Endothelial cell of umbilical vein (primary cell): ENCODE results near the gene INPP4B. TPM values are rescaled to one million over a fixed set of nuclear protein-coding genes. Genes with fewer than 3 reads are reported as not detected.

Experiments
- BruUV-seq: library from RNA; stranded (reverse); fragments of 400-500 nt; replicated peaks from 2 replicates; lab custom pipeline; 2021; lab: Mats Ljungman, UMichigan
- CTCF ChIA-PET: fragments of 300-600, 350-600 bp; sonication (Branson Sonifier 250); formaldehyde crosslinking; loops from one replicate; lab custom pipeline; 2021; ENCODE audit warnings: antibody characterized with exemption, inconsistent platforms; lab: Charles Lee
- POLR2A ChIA-PET: fragments of 300-600, 350-600 bp; sonication (Branson Sonifier 250); formaldehyde crosslinking; loops from one replicate; lab custom pipeline; 2021; ENCODE audit warnings: antibody characterized with exemption, inconsistent platforms; lab: Charles Lee
- DNase-seq: peaks from one replicate; pipeline ENCODE4 v3.0.0-alpha.2; 2011; ENCODE audit warnings: low read depth, low spot score
- FAIRE-seq: peaks from 2 replicates; lab custom pipeline; 2011; peaks lifted over from hg19 to GRCh38; lab: Jason Lieb, UNC
- H2AFZ ChIP-seq: 2 replicates; pipeline ENCODE4 v1.6.0; 2012; ENCODE audit warnings: low read depth, low read length, control low read depth, inconsistent platforms
- H3K27ac ChIP-seq: 2 replicates; pipeline ENCODE4 v1.5.1; 2011; ENCODE audit warnings: low read depth, mild to moderate bottlenecking, control low read depth, low read length, moderate library complexity; ENCODE audit not compliant: insufficient read depth
- H3K27me3 ChIP-seq, 2 experiments: 2 replicates each; pipeline versions ENCODE4 v1.6.0 to v1.6.1; 2011; ENCODE audit warnings: low read length in 2 of 2, mixed read lengths in 1 of 2; ENCODE audit not compliant: control insufficient read depth in 2 of 2, insufficient read depth in 2 of 2
- H3K36me3 ChIP-seq, 2 experiments: 2 replicates in 1 of 2; 3 replicates in 1 of 2; pipeline ENCODE4 v1.5.1; 2011; ENCODE audit warnings: low read length in 2 of 2, mild to moderate bottlenecking in 1 of 2, moderate library complexity in 1 of 2; ENCODE audit not compliant: control insufficient read depth in 2 of 2, insufficient read depth in 2 of 2; ENCODE audit errors: extremely low read depth in 1 of 2
- H3K4me1 ChIP-seq: 3 replicates; pipeline ENCODE4 v1.5.1; 2011; ENCODE audit warnings: mild to moderate bottlenecking, low read length; ENCODE audit not compliant: control insufficient read depth, insufficient read depth; ENCODE audit errors: extremely low read depth
- H3K4me2 ChIP-seq: 2 replicates; pipeline ENCODE4 v1.6.1; 2011; ENCODE audit warnings: low read length, control low read depth, mixed read lengths; ENCODE audit not compliant: insufficient read depth
- H3K4me3 ChIP-seq, 3 experiments: fragments of 200-600 bp in 1 of 3; sonication (generic), shearing (Covaris generic) in 1 of 3; replicated peaks in 1 of 3; 2 replicates each; pipeline ENCODE4 v1.5.1; 2011 to 2016; ENCODE audit warnings: control low read depth in 3 of 3, low read length in 3 of 3, mild to moderate bottlenecking in 2 of 3, inconsistent platforms in 1 of 3, low read depth in 1 of 3, moderate library complexity in 1 of 3; ENCODE audit not compliant: insufficient read depth in 1 of 3
- H3K79me2 ChIP-seq: 2 replicates; pipeline ENCODE4 v1.6.0; 2012; ENCODE audit warnings: low read length, inconsistent platforms; ENCODE audit not compliant: control insufficient read depth, insufficient read depth
- H3K9ac ChIP-seq: replicated peaks from 2 replicates; pipeline ENCODE3; 2011; ENCODE audit warnings: low read length, control low read depth; ENCODE audit not compliant: insufficient read depth; ENCODE audit errors: extremely low read depth
- H3K9me1 ChIP-seq: replicated peaks from 3 replicates; pipeline ENCODE4 v1.6.0; 2011; ENCODE audit warnings: mild to moderate bottlenecking, low read length; ENCODE audit not compliant: control insufficient read depth, insufficient read depth; ENCODE audit errors: extremely low read depth
- H3K9me3 ChIP-seq: replicated peaks from 2 replicates; pipeline ENCODE4 v1.5.1; 2012; ENCODE audit warnings: low read length, inconsistent platforms; ENCODE audit not compliant: control insufficient read depth, insufficient read depth
- H4K20me1 ChIP-seq: replicated peaks from 2 replicates; pipeline ENCODE3; 2011; ENCODE audit warnings: mild to moderate bottlenecking, low read length; ENCODE audit not compliant: control insufficient read depth, insufficient read depth; ENCODE audit errors: extremely low read depth
- EZH2 ChIP-seq: IDR thresholded peaks from 2 replicates; pipeline ENCODE4 v1.6.1; 2012; ENCODE audit warnings: borderline replicate concordance, low read depth, mild to moderate bottlenecking, moderate library complexity, low read length, inconsistent platforms; ENCODE audit not compliant: severe bottlenecking
- FOS ChIP-seq: IDR thresholded peaks from 2 replicates; pipeline ENCODE4 v1.6.1; 2011; ENCODE audit warnings: mild to moderate bottlenecking, low read length, moderate library complexity, borderline replicate concordance; ENCODE audit not compliant: insufficient read depth
- GATA2 ChIP-seq: IDR thresholded peaks from 2 replicates; pipeline ENCODE4 v1.7.0; 2011; ENCODE audit warnings: low read depth, mild to moderate bottlenecking, moderate library complexity, mixed read lengths, low read length; ENCODE audit not compliant: insufficient read length, insufficient read depth
- JUN ChIP-seq: IDR thresholded peaks from 2 replicates; pipeline ENCODE4 v1.6.1; 2011; ENCODE audit warnings: borderline replicate concordance, low read depth; ENCODE audit not compliant: insufficient read length, insufficient read depth
- MAX ChIP-seq: IDR thresholded peaks from 2 replicates; pipeline ENCODE4 v1.6.1; 2011; ENCODE audit not compliant: insufficient read depth, insufficient read length
- MYC ChIP-seq: IDR thresholded peaks from one replicate; pipeline ENCODE4 v1.6.1; 2011; ENCODE audit warnings: mild to moderate bottlenecking, low read depth, low read length
- POLR2A ChIP-seq: IDR thresholded peaks from 2 replicates; pipeline ENCODE4 v1.6.1; 2012; ENCODE audit warnings: low read depth, mild to moderate bottlenecking, control low read depth, low read length
- POLR2AphosphoS5 ChIP-seq: IDR thresholded peaks from 2 replicates; pipeline ENCODE4 v1.6.1; 2012; ENCODE audit warnings: low read depth, mild to moderate bottlenecking, control low read depth, low read length, moderate library complexity; ENCODE audit not compliant: insufficient read depth
- dilution Hi-C: fragments of 300-500 bp; cut with MboI; formaldehyde crosslinking; loops from one replicate; pipeline ENCODE4 v1.15.0; 2019; ENCODE audit warnings: low sequenced_read_pairs; ENCODE audit not compliant: extremely low pct_ligation_motif_present
- intact Hi-C: fragments of 100-400 bp; cut with micrococcal nuclease; formaldehyde crosslinking; loops from one replicate; pipeline ENCODE4 v1.10.0; 2022
- polyA plus RNA-seq, 4 experiments: library from polyadenylated mRNA; depleted of rRNA in 3 of 4; stranded (reverse) in 3 of 4; unstranded in 1 of 4; fragments of >200 nt; gene quantifications; 2 replicates each; pipeline versions ENCODE4 v1.2.1 to v1.2.3, GENCODE V29; 2011 to 2012; ENCODE audit warnings: missing spikeins in 1 of 4
- total RNA-seq: library from RNA; stranded (reverse); gene quantifications from 2 replicates; pipeline ENCODE4 v1.2.3, GENCODE V29; 2021
- TF ChIP-seq, protein P1 (sequence below), 2 donors: IDR thresholded peaks; 1 replicate in 1 of 2; 2 replicates in 1 of 2; pipeline ENCODE4 v1.5.1; 2011; ENCODE audit warnings: low read length in 2 of 2, mild to moderate bottlenecking in 2 of 2, moderate library complexity in 2 of 2, control low read depth in 1 of 2, inconsistent platforms in 1 of 2, low read depth in 1 of 2; ENCODE audit not compliant: insufficient read depth in 1 of 2; ENCODE audit errors: extremely low read depth in 1 of 2

The INPP4B gene
- total and polyA plus RNA-seq, 2 donors (not counting 3 experiments of a cell fraction or from before 2014, with no cell fraction given) = 0.41 to 3.1 TPM

GRCh38 chr4:142465526-142465925 lies 380.6 kb downstream of the INPP4B start:
- Histone ChIP-seq H3K9ac (no peak overlapping the region), H3K9me3 (no peaks in the 10 kb centered on the region), H3K27me3 (no peaks in the 10 kb centered on the region), H3K4me3 (no peak overlapping the region), H3K9me1 (no peaks in the 10 kb centered on the region), H3K27ac (no peak overlapping the region), H2AFZ (no peak overlapping the region), H3K79me2 (no peaks in the 10 kb centered on the region), H3K36me3 (no peaks in the 10 kb centered on the region), H4K20me1 (no peaks in the 10 kb centered on the region), H3K4me1 (no peaks in the 10 kb centered on the region), H3K4me2 (no peak overlapping the region)
- no peak for DNase-seq
- intact Hi-C loops = no loop called here
- POLR2A ChIA-PET = no interaction called here
- FAIRE-seq = no peak
- TF ChIP-seq EZH2 = no peak
- no peak for TF ChIP-seq POLR2AphosphoS5
- TF ChIP-seq FOS = no peak
- TF ChIP-seq JUN = no peak
- no peak for TF ChIP-seq MAX
- TF ChIP-seq, protein P1, sequence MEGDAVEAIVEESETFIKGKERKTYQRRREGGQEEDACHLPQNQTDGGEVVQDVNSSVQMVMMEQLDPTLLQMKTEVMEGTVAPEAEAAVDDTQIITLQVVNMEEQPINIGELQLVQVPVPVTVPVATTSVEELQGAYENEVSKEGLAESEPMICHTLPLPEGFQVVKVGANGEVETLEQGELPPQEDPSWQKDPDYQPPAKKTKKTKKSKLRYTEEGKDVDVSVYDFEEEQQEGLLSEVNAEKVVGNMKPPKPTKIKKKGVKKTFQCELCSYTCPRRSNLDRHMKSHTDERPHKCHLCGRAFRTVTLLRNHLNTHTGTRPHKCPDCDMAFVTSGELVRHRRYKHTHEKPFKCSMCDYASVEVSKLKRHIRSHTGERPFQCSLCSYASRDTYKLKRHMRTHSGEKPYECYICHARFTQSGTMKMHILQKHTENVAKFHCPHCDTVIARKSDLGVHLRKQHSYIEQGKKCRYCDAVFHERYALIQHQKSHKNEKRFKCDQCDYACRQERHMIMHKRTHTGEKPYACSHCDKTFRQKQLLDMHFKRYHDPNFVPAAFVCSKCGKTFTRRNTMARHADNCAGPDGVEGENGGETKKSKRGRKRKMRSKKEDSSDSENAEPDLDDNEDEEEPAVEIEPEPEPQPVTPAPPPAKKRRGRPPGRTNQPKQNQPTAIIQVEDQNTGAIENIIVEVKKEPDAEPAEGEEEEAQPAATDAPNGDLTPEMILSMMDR (IDR thresholded peaks at IDR 0.05; ENCODE audit: extremely low read depth in 1 of 2, insufficient read depth in 1 of 2, low read depth in 1 of 2, low read length in 2 of 2) = no peak
- no peak for TF ChIP-seq POLR2A
- TF ChIP-seq MYC = no peak
- TF ChIP-seq GATA2 = no peak
- CTCF ChIA-PET = no interaction called here
- dilution Hi-C loops = no loop called here
- BruUV-seq = no TSS peak
